ENCODE measurements around the gene AGTRAP. TPM values are rescaled to one million over a fixed set of nuclear protein-coding genes. Genes with fewer than 3 reads are reported as not detected.

The AGTRAP gene
- total and polyA plus RNA-seq, 9 of the 15 experiments (the other 6 are each of a cell fraction or from before 2014, with no cell fraction given): 26.8 to 105 (median 57.5) TPM

DNA sequence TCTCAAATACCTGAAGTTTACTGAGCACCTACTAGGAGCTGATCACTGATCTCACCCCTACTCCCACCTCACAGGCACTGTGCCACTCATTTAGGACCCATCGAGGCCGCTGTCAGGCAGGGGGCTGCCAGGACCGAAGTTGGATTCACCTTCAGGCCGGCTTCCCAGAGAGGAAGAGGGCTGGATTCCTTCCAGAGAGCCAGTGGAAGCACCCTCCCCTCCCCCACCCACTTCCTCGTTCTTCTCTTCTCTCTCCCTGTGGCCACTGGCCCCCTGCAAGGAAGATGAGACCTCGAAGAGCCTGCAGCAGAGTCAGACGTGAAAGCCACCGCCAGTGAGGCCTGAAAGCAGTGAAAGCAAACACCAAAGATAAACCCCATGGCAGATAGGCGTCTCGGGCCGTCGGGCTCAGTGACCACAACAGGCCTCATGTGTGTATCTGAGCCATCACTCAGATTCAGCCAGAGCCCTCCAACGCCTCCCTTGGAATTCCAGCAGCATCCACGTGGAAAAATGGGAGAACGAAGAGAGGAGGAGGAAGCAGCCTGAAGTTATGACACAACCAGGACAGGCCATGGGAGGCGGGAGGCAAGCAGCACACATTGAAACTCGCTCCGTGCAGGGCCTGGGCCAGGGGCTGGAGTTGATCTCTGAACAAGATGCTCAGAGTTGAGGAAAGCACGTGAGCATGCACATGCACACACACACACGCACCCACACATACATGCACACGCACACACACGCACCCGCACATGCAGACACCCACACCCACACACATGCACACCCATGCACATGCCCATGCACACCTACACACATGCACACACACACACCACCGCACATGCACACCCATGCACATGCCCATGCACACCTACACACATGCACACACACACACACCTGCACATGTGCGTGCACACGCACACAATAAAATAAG is 6.2 kb upstream of the AGTRAP start (continued):
- TF ChIP-seq SIN3A (IDR thresholded peaks at IDR 0.05; ENCODE audit: borderline replicate concordance in 2 of 2, control insufficient read depth in 1 of 2, low read depth in 2 of 2, low read length in 2 of 2): no peak
- no peak for TF ChIP-seq BACH1 (tag; IDR thresholded peaks at IDR 0.05)
- 0 out of 4 replicates have a peak, but pooled peaks of 1 of the 2 experiments have one; percentile 6 for TF ChIP-seq KDM1A (IDR thresholded peaks at IDR 0.05)
- TF ChIP-seq HIVEP1 (CRISPR knock-in tag; IDR thresholded peaks at IDR 0.05): no peak
- TF ChIP-seq KAT8 (IDR thresholded peaks at IDR 0.05; ENCODE audit: low read depth): no peak
- TF ChIP-seq, protein P1, sequence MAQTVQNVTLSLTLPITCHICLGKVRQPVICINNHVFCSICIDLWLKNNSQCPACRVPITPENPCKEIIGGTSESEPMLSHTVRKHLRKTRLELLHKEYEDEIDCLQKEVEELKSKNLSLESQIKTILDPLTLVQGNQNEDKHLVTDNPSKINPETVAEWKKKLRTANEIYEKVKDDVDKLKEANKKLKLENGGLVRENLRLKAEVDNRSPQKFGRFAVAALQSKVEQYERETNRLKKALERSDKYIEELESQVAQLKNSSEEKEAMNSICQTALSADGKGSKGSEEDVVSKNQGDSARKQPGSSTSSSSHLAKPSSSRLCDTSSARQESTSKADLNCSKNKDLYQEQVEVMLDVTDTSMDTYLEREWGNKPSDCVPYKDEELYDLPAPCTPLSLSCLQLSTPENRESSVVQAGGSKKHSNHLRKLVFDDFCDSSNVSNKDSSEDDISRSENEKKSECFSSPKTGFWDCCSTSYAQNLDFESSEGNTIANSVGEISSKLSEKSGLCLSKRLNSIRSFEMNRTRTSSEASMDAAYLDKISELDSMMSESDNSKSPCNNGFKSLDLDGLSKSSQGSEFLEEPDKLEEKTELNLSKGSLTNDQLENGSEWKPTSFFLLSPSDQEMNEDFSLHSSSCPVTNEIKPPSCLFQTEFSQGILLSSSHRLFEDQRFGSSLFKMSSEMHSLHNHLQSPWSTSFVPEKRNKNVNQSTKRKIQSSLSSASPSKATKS (CRISPR knock-in tag; IDR thresholded peaks at IDR 0.05): no peak
- no peak for TF ChIP-seq TBP (optimal IDR thresholded peaks at IDR 0.05; ENCODE audit: low read depth, low read length)
- TF ChIP-seq PTRF (tag; IDR thresholded peaks at IDR 0.05): no peak
- TF ChIP-seq ARID1B (IDR thresholded peaks at IDR 0.05): no peak; the same call in 1 of the 2 replicates
- peak; percentile 49 to 51; a peak in 1 of 4 replicates for TF ChIP-seq TEAD1 (CRISPR knock-in tag; IDR thresholded peaks at IDR 0.05)
- no peak for TF ChIP-seq ZNF134 (CRISPR knock-in tag; conservative IDR thresholded peaks at IDR 0.05)
- no peak; the same call in 1 of the 2 replicates for TF ChIP-seq OTX1 (CRISPR knock-in tag; IDR thresholded peaks at IDR 0.05)
- TF ChIP-seq RFX7 (CRISPR knock-in tag; IDR thresholded peaks at IDR 0.05): no peak
- TF ChIP-seq, protein P2, sequence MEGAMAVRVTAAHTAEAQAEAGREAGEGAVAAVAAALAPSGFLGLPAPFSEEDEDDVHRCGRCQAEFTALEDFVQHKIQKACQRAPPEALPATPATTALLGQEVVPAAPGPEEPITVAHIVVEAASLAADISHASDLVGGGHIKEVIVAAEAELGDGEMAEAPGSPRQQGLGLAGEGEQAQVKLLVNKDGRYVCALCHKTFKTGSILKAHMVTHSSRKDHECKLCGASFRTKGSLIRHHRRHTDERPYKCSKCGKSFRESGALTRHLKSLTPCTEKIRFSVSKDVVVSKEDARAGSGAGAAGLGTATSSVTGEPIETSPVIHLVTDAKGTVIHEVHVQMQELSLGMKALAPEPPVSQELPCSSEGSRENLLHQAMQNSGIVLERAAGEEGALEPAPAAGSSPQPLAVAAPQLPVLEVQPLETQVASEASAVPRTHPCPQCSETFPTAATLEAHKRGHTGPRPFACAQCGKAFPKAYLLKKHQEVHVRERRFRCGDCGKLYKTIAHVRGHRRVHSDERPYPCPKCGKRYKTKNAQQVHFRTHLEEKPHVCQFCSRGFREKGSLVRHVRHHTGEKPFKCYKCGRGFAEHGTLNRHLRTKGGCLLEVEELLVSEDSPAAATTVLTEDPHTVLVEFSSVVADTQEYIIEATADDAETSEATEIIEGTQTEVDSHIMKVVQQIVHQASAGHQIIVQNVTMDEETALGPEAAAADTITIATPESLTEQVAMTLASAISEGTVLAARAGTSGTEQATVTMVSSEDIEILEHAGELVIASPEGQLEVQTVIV (CRISPR knock-in tag; IDR thresholded peaks at IDR 0.05; ENCODE audit: borderline replicate concordance): no peak
- TF ChIP-seq, protein P3, sequence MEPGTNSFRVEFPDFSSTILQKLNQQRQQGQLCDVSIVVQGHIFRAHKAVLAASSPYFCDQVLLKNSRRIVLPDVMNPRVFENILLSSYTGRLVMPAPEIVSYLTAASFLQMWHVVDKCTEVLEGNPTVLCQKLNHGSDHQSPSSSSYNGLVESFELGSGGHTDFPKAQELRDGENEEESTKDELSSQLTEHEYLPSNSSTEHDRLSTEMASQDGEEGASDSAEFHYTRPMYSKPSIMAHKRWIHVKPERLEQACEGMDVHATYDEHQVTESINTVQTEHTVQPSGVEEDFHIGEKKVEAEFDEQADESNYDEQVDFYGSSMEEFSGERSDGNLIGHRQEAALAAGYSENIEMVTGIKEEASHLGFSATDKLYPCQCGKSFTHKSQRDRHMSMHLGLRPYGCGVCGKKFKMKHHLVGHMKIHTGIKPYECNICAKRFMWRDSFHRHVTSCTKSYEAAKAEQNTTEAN (CRISPR knock-in tag; IDR thresholded peaks at IDR 0.05): no peak
- TF ChIP-seq DDX20 (tag; IDR thresholded peaks at IDR 0.05; ENCODE audit: low read depth): no peak
- TF ChIP-seq GATAD2B (IDR thresholded peaks at IDR 0.05; ENCODE audit: borderline replicate concordance): no peak
- TF ChIP-seq NRF1 (conservative IDR thresholded peaks at IDR 0.05 in 1 of 2, IDR thresholded peaks at IDR 0.05 in 1 of 2): no peak
- TF ChIP-seq HNRNPK (IDR thresholded peaks at IDR 0.05; ENCODE audit: low read depth, low read length, poor library complexity, severe bottlenecking): no peak
- TF ChIP-seq, protein P4, sequence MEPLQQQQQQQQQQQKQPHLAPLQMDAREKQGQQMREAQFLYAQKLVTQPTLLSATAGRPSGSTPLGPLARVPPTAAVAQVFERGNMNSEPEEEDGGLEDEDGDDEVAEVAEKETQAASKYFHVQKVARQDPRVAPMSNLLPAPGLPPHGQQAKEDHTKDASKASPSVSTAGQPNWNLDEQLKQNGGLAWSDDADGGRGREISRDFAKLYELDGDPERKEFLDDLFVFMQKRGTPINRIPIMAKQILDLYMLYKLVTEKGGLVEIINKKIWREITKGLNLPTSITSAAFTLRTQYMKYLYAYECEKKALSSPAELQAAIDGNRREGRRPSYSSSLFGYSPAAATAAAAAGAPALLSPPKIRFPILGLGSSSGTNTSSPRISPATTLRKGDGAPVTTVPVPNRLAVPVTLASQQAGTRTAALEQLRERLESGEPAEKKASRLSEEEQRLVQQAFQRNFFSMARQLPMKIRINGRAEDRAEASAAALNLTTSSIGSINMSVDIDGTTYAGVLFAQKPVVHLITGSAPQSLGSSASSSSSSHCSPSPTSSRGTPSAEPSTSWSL (CRISPR knock-in tag; IDR thresholded peaks at IDR 0.05; ENCODE audit: borderline replicate concordance): no peak
